Retinal pigment epithelial cell (primary cell): ENCODE data around the gene MKNK1.

Experiments used
- DNase-seq: peaks from one replicate; pipeline ENCODE4 v3.0.0-alpha.2; 2010; ENCODE audit warnings: low read depth
- H3K4me3 ChIP-seq: 2 replicates; pipeline ENCODE4 v1.5.1; 2011; ENCODE audit warnings: mild to moderate bottlenecking, low read length, control low read depth, moderate library complexity
- TF ChIP-seq, protein P1 (sequence below): conservative IDR thresholded peaks from 2 replicates; pipeline ENCODE4 v1.5.1; 2011; ENCODE audit warnings: low read depth, low read length, control low read depth, inconsistent platforms

Gene MKNK1

DNA sequence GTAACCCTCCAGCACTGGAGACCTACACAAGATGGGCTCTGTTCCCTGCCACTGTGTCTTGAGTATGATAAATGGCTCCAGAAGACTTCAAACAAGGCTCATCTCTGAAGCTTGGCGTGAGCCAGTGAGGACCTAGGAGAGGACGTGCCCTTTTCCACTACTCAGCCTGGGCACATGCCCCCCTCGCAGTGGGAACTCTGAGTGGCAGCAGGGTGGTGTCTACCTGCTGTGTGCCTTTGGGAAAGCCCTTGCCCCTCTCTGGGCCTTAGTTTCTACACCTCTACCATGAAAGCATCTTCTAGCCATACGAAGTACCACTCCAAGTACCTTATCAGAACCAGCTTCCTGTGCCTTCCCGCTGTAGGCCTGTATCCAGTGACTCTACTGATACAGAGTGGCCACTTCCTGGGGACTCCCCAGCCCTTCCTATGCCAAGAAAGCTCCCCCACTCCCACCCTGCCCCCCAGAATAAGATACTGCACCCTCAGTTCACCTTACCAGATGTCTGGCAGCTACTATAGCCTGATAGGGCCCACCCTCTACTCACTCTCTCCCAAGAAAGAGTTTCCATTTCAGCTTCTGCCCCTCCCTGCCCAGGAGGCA lies 15.7 kb upstream of the MKNK1 start:
- DNase-seq = no peak
- H3K4me3 ChIP-seq = no peak overlapping the region
- TF ChIP-seq, protein P1, sequence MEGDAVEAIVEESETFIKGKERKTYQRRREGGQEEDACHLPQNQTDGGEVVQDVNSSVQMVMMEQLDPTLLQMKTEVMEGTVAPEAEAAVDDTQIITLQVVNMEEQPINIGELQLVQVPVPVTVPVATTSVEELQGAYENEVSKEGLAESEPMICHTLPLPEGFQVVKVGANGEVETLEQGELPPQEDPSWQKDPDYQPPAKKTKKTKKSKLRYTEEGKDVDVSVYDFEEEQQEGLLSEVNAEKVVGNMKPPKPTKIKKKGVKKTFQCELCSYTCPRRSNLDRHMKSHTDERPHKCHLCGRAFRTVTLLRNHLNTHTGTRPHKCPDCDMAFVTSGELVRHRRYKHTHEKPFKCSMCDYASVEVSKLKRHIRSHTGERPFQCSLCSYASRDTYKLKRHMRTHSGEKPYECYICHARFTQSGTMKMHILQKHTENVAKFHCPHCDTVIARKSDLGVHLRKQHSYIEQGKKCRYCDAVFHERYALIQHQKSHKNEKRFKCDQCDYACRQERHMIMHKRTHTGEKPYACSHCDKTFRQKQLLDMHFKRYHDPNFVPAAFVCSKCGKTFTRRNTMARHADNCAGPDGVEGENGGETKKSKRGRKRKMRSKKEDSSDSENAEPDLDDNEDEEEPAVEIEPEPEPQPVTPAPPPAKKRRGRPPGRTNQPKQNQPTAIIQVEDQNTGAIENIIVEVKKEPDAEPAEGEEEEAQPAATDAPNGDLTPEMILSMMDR = no peak

DNA sequence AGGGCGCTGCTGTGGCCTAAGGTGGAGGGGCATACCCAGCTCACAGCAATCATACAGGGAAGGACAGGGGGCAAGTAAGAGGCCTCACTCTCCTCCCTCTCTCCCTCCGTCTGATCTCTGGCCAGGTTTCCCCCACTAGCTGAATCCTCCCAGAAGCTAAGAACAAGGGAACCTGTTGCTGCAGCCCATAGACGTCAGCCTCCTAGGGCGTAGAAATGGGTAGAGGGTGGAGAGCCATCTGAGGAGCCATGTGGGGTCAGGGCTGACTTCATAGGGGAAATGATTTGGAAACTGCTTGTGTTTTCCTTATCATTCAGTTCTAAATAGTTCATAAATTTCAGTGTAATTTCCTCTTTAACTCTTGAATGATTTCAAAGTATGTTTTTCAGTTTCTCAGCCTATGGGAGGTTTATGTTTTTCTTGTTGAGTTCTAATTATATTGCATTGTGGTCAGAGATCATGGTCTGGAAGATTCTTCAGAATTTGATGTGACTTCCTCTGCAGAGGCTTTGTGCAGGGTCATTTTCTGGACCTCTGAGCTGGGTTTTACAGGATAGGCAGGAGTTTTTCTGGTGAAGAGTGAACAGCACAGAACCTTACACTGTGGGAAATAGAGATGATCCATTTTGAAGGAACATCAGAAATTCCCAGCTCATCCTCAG lies 14.8 kb upstream of the MKNK1 start:
- no peak overlapping the region for H3K4me3 ChIP-seq
- no peak for DNase-seq
- TF ChIP-seq, protein P1 = no peak

DNA sequence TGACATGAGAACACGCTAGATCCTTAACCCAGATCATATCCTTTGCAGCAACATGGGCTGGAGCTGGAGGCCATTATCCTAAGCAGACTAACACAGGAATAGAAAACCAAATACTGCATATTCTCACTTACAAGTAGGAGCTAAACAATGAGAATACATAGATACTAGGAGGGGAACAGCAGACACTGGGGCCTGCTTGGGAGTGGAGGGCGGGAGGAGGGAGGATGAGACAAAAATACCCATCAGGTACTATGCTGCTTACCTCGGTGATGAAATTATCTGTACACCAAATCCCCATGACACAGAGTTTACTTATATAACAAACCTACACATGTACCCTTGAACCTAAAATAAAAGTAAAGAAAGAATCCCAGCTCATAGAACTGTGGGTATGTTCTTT lies 13.8 kb upstream of the MKNK1 start:
- TF ChIP-seq, protein P1 = no peak
- no peak overlapping the region for H3K4me3 ChIP-seq
- no peak for DNase-seq

DNA sequence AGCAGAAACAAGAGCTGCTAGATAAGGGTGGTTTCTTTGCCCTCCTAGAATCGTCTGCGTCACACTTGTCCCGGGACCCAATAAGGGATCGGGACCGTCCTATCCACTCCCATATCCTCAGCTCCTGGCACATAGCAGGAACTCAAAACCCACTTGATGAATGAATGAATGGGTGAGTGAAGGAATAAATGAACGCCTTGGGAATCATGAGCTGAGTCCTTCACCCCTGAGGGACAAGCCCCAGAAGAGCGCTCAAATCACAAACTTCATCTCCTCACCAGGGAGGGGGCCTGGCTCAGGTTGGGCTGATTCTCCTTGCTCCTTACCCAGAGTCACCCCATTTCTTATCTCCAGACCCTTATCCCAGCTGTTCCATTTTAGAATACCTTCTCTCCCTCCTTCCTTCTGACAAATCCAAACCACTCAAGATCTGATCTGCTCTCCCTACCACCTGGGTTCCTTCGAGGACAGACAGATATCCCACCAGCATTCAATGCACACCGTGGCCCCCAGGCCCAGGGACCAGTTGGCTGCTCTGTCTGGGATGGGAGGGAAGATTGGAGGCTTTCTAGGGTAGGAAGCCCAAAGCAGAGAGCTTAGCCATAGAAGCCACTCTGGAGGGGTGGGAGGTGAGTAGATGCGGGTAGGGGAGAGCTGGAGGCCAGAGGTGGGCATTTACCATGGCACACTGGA lies 13.2 kb upstream of the MKNK1 start:
- H3K4me3 ChIP-seq = peak overlapping the region; percentile 73
- no peak for DNase-seq
- TF ChIP-seq, protein P1 = no peak

DNA sequence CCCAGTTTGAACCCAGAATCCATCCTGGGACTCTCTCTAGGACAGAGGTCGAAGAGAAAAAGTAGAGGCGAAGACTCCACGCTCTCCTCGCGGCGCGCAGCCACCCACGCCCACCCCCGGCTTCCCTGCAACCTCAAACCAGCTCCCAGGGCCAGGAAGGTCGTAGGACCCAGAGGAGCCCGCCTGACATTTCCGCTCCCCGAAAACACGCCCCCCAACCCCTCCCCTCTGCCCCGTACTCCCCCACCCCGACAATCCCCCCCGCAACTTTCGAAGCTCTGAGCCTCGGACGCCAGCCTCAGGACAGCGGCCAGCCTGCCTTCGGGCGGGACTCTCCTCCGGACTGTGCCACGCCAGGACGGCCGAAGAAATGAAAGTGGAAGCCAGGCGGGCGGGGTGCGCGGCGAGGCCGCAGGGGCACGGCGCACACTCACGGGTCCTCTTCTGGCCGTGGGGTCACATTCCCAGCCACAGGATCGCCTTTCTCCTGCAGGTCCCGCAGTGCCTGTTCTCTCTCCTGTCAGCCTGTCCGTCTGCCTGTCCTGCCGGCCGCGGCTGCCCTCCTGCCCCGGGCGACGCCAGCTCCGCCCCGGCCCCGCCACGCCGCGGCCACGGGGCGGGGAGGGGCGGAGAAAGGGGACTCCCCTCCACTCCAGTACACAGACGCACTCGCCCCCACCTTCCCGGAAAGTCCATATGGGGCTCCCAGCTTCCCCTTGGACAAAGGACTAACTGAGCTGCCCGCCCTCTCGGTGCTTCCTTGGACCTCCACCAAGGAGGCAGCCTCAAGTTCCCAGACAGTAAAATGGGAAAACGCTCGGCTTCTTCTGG lies 12.4 kb upstream of the MKNK1 start, which contains the start of gene MOB3C:
Gene MOB3C, minus strand, starts transcription at position 535 of the 831 bp plus-strand sequence. CDS start 3,490 bp downstream, outside the sequence.
- no peak for DNase-seq
- peak within 1 kb of the TSS; percentile 73 for H3K4me3 ChIP-seq
- TF ChIP-seq, protein P1 = no peak

DNA sequence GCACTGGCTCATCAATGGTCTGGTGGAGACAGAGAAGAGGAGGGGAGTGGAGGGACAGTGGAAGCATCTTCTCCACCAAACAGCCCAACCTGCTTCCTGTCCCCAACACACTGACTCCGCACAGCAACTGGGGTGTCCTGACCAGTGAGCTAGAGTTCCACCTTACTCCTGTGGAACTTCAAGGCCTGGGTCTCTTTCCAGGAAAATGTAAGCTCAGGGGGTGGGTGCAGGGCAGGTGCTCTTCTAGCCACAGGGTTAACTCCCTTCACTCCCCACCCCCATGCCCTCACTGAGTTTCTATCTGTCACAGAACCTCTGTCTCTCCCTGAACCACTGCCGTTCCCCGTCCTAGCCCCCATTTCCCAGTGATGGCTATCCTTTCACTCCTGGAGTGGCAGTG lies 11.7 kb upstream of the MKNK1 start:
- H3K4me3 ChIP-seq = peak overlapping the region; percentile 73
- DNase-seq = no peak
- TF ChIP-seq, protein P1 = no peak
